Measurements from ENCODE around the gene TIGD3.
"Not testable (repeated sequence)": the region's sequence is repeated elsewhere in the genome, so short reads cannot be mapped to it uniquely, and the experiment has no call there.

GRCh38 chr11:65332591-65332990 is 22.0 kb upstream of the TIGD3 start:
- TF ChIP-seq POLR2A, CTCF (IDR thresholded peaks at IDR 0.05): not testable (repeated sequence)

All from right lobe of liver (tissue), 4 donors.